Liver (tissue), 3 donors: Measurements from ENCODE around the gene PIWIL1.

Experiments
- CTCF ChIP-seq: fragments of 150-350 bp; IDR thresholded peaks from 2 replicates; pipeline ENCODE4 v1.5.1; 2017; ENCODE audit warnings: improper control_type of control experiment, low read depth, low read length; ENCODE audit not compliant: missing input control
- EGR1 ChIP-seq, 2 donors: IDR thresholded peaks; 2 replicates each; pipeline ENCODE4 v1.6.1; 2016 to 2018; ENCODE audit warnings: antibody characterized with exemption in 2 of 2, low read depth in 2 of 2
- FOXA2 ChIP-seq: IDR thresholded peaks from 2 replicates; pipeline ENCODE4 v1.6.1; 2016; ENCODE audit warnings: antibody characterized with exemption
- GABPA ChIP-seq, 2 donors: IDR thresholded peaks in 1 of 2; conservative IDR thresholded peaks in 1 of 2; 2 replicates each; pipeline ENCODE4 v1.6.1; 2016; ENCODE audit warnings: antibody characterized with exemption in 2 of 2, mild to moderate bottlenecking in 1 of 2, moderate library complexity in 1 of 2
- RAD21 ChIP-seq, 2 donors: IDR thresholded peaks; 2 replicates each; pipeline ENCODE4 v1.6.1; 2016; ENCODE audit warnings: antibody characterized with exemption in 2 of 2, mild to moderate bottlenecking in 2 of 2
- RXRA ChIP-seq, 2 donors: IDR thresholded peaks; 2 replicates each; pipeline ENCODE4 v1.6.1; 2017 to 2018; ENCODE audit warnings: antibody characterized with exemption in 2 of 2, mild to moderate bottlenecking in 1 of 2
- TAF1 ChIP-seq: conservative IDR thresholded peaks from 2 replicates; pipeline ENCODE4 v1.6.1; 2016; ENCODE audit warnings: antibody characterized with exemption, mild to moderate bottlenecking
- ZBTB33 ChIP-seq: IDR thresholded peaks from 2 replicates; pipeline ENCODE4 v1.6.1; 2016; ENCODE audit warnings: antibody characterized with exemption
- TF ChIP-seq, protein P1 (sequence below): IDR thresholded peaks from 2 replicates; pipeline ENCODE4 v1.6.1; 2016; ENCODE audit warnings: antibody characterized with exemption, mild to moderate bottlenecking
- TF ChIP-seq, protein P2 (sequence below): IDR thresholded peaks from 2 replicates; pipeline ENCODE4 v1.6.1; 2016; ENCODE audit warnings: antibody characterized with exemption
- TF ChIP-seq, protein P3 (sequence below): IDR thresholded peaks from 2 replicates; pipeline ENCODE4 v1.6.1; 2016; ENCODE audit warnings: antibody characterized with exemption
- donor health status: healthy.
- donor health status: healthy.

GRCh38 chr12:130347588-130347987 is 9.9 kb downstream of the PIWIL1 start:
- TF ChIP-seq CTCF (no peak), RXRA (IDR thresholded peaks at IDR 0.05) (peak; percentile 13 to 21), ZBTB33 (no peak), GABPA (IDR thresholded peaks at IDR 0.05 in 1 of 2, conservative IDR thresholded peaks at IDR 0.05 in 1 of 2) (no peak), RAD21 (IDR thresholded peaks at IDR 0.05) (peak in 1 of 2 donors; percentile 20), TAF1 (no peak), FOXA2 (peak; percentile 15), EGR1 (IDR thresholded peaks at IDR 0.05; ENCODE audit: low read depth in 2 of 2) (no peak)
- TF ChIP-seq, protein P1, sequence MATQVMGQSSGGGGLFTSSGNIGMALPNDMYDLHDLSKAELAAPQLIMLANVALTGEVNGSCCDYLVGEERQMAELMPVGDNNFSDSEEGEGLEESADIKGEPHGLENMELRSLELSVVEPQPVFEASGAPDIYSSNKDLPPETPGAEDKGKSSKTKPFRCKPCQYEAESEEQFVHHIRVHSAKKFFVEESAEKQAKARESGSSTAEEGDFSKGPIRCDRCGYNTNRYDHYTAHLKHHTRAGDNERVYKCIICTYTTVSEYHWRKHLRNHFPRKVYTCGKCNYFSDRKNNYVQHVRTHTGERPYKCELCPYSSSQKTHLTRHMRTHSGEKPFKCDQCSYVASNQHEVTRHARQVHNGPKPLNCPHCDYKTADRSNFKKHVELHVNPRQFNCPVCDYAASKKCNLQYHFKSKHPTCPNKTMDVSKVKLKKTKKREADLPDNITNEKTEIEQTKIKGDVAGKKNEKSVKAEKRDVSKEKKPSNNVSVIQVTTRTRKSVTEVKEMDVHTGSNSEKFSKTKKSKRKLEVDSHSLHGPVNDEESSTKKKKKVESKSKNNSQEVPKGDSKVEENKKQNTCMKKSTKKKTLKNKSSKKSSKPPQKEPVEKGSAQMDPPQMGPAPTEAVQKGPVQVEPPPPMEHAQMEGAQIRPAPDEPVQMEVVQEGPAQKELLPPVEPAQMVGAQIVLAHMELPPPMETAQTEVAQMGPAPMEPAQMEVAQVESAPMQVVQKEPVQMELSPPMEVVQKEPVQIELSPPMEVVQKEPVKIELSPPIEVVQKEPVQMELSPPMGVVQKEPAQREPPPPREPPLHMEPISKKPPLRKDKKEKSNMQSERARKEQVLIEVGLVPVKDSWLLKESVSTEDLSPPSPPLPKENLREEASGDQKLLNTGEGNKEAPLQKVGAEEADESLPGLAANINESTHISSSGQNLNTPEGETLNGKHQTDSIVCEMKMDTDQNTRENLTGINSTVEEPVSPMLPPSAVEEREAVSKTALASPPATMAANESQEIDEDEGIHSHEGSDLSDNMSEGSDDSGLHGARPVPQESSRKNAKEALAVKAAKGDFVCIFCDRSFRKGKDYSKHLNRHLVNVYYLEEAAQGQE = no peak
- TF ChIP-seq, protein P2, sequence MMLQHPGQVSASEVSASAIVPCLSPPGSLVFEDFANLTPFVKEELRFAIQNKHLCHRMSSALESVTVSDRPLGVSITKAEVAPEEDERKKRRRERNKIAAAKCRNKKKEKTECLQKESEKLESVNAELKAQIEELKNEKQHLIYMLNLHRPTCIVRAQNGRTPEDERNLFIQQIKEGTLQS = no peak
- TF ChIP-seq, protein P3, sequence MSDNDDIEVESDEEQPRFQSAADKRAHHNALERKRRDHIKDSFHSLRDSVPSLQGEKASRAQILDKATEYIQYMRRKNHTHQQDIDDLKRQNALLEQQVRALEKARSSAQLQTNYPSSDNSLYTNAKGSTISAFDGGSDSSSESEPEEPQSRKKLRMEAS = no peak
